ENCODE data around the gene LALBA.
"Not testable (repeated sequence)": the region's sequence is repeated elsewhere in the genome, so short reads cannot be mapped to it uniquely, and the experiment has no call there.

LALBA gene

GRCh38 chr12:48572326-48572725, 2.5 kb upstream of the LALBA start:
- H3K9ac ChIP-seq (ENCODE audit: low read depth, low read length), result no peak overlapping the region
- H3K27me3 ChIP-seq (ENCODE audit: control insufficient read depth, insufficient read depth, low read length), result peaks cover 9% of the 10 kb centered on the region
- no peak overlapping the region for H3K4me2 ChIP-seq (ENCODE audit: low read length)
- H3K4me1 ChIP-seq (ENCODE audit: control insufficient read depth, insufficient read depth, low read length), result no peaks in the 10 kb centered on the region
- no peaks in the 10 kb centered on the region for H3K9me3 ChIP-seq (replicated peaks; ENCODE audit: low read length)
- no peaks in the 10 kb centered on the region for H3K36me3 ChIP-seq (ENCODE audit: insufficient read depth, low read length)
- H3K4me3 ChIP-seq (ENCODE audit: low read length), result no peak overlapping the region

GRCh38 chr12:48567731-48568130, 2.1 kb downstream of the LALBA start:
- Histone ChIP-seq H3K4me1 (ENCODE audit: control insufficient read depth, insufficient read depth, low read length) (no peaks in the 10 kb centered on the region), H3K36me3 (ENCODE audit: insufficient read depth, low read length) (no peaks in the 10 kb centered on the region), H3K9ac (ENCODE audit: low read depth, low read length) (no peak overlapping the region), H3K9me3 (replicated peaks; ENCODE audit: low read length) (no peaks in the 10 kb centered on the region), H3K4me3 (ENCODE audit: low read length) (no peak overlapping the region), H3K27me3 (ENCODE audit: control insufficient read depth, insufficient read depth, low read length) (peaks cover 23% of the 10 kb centered on the region), H3K4me2 (ENCODE audit: low read length) (no peak overlapping the region)

GRCh38 chr12:48557919-48558318, 11.9 kb downstream of the LALBA start:
- Histone ChIP-seq H3K4me2 (ENCODE audit: low read length) (no peak overlapping the region), H3K27me3 (ENCODE audit: control insufficient read depth, insufficient read depth, low read length) (peaks cover 11% of the 10 kb centered on the region), H3K9me3 (replicated peaks; ENCODE audit: low read length) (no peaks in the 10 kb centered on the region), H3K4me3 (ENCODE audit: low read length) (no peak overlapping the region), H3K4me1 (ENCODE audit: control insufficient read depth, insufficient read depth, low read length) (no peaks in the 10 kb centered on the region), H3K36me3 (ENCODE audit: insufficient read depth, low read length) (no peaks in the 10 kb centered on the region), H3K9ac (ENCODE audit: low read depth, low read length) (no peak overlapping the region)

GRCh38 chr12:48556631-48557030, 13.2 kb downstream of the LALBA start:
- H3K4me1 ChIP-seq (ENCODE audit: control insufficient read depth, insufficient read depth, low read length), result no peaks in the 10 kb centered on the region
- H3K9me3 ChIP-seq (replicated peaks; ENCODE audit: low read length), result no peaks in the 10 kb centered on the region
- no peak overlapping the region for H3K4me3 ChIP-seq (ENCODE audit: low read length)
- H3K36me3 ChIP-seq (ENCODE audit: insufficient read depth, low read length), result no peaks in the 10 kb centered on the region
- H3K27me3 ChIP-seq (ENCODE audit: control insufficient read depth, insufficient read depth, low read length), result peaks cover 11% of the 10 kb centered on the region
- H3K4me2 ChIP-seq (ENCODE audit: low read length), result no peak overlapping the region
- no peak overlapping the region for H3K9ac ChIP-seq (ENCODE audit: low read depth, low read length)

GRCh38 chr12:48553666-48554343, 16.0 kb downstream of the LALBA start:
- H3K9me3 ChIP-seq (replicated peaks; ENCODE audit: low read length); H3K4me1 ChIP-seq (ENCODE audit: control insufficient read depth, insufficient read depth, low read length); H3K4me3 ChIP-seq (ENCODE audit: low read length); H3K4me2 ChIP-seq (ENCODE audit: low read length); H3K36me3 ChIP-seq (ENCODE audit: insufficient read depth, low read length); H3K9ac ChIP-seq (ENCODE audit: low read depth, low read length): not testable (repeated sequence)
- H3K27me3 ChIP-seq (ENCODE audit: control insufficient read depth, insufficient read depth, low read length), result peaks cover 11% of the 10 kb centered on the region

- not testable (repeated sequence) for H3K9me3 ChIP-seq (replicated peaks; ENCODE audit: low read length); H3K27me3 ChIP-seq (ENCODE audit: control insufficient read depth, insufficient read depth, low read length); H3K4me2 ChIP-seq (ENCODE audit: low read length)
Measured at GRCh38 chr12:48551636-48552035, 18.2 kb downstream of the LALBA start.

GRCh38 chr12:48547012-48547411, 22.8 kb downstream of the LALBA start:
- not testable (repeated sequence) for H3K4me1 ChIP-seq (ENCODE audit: control insufficient read depth, insufficient read depth, low read length); H3K4me2 ChIP-seq (ENCODE audit: low read length); H3K9ac ChIP-seq (ENCODE audit: low read depth, low read length); H3K4me3 ChIP-seq (ENCODE audit: low read length); H3K9me3 ChIP-seq (replicated peaks; ENCODE audit: low read length); H3K36me3 ChIP-seq (ENCODE audit: insufficient read depth, low read length)
- peaks cover 16% of the 10 kb centered on the region for H3K27me3 ChIP-seq (ENCODE audit: control insufficient read depth, insufficient read depth, low read length)

More at GRCh38 chr12:48551636-48552035, 18.2 kb downstream of the LALBA start:
- not testable (repeated sequence) for H3K36me3 ChIP-seq (ENCODE audit: insufficient read depth, low read length); H3K9ac ChIP-seq (ENCODE audit: low read depth, low read length); H3K4me3 ChIP-seq (ENCODE audit: low read length); H3K4me1 ChIP-seq (ENCODE audit: control insufficient read depth, insufficient read depth, low read length)

- Histone ChIP-seq H3K27me3 (ENCODE audit: control insufficient read depth, insufficient read depth, low read length) (peaks cover 22% of the 10 kb centered on the region), H3K4me2 (ENCODE audit: low read length) (no peak overlapping the region), H3K4me3 (ENCODE audit: low read length) (no peak overlapping the region), H3K9ac (ENCODE audit: low read depth, low read length) (no peak overlapping the region), H3K4me1 (ENCODE audit: control insufficient read depth, insufficient read depth, low read length) (no peaks in the 10 kb centered on the region), H3K9me3 (replicated peaks; ENCODE audit: low read length) (no peaks in the 10 kb centered on the region), H3K36me3 (ENCODE audit: insufficient read depth, low read length) (no peaks in the 10 kb centered on the region)
Measured at GRCh38 chr12:48545833-48546469, 23.9 kb downstream of the LALBA start.

- Histone ChIP-seq H3K4me3 (ENCODE audit: low read length) (no peak overlapping the region), H3K9me3 (replicated peaks; ENCODE audit: low read length) (no peaks in the 10 kb centered on the region), H3K27me3 (ENCODE audit: control insufficient read depth, insufficient read depth, low read length) (peaks cover 22% of the 10 kb centered on the region), H3K9ac (ENCODE audit: low read depth, low read length) (no peak overlapping the region), H3K4me1 (ENCODE audit: control insufficient read depth, insufficient read depth, low read length) (no peaks in the 10 kb centered on the region), H3K4me2 (ENCODE audit: low read length) (no peak overlapping the region), H3K36me3 (ENCODE audit: insufficient read depth, low read length) (no peaks in the 10 kb centered on the region)
Measured at GRCh38 chr12:48542300-48542928, 27.4 kb downstream of the LALBA start.

- H3K27me3 ChIP-seq (ENCODE audit: control insufficient read depth, insufficient read depth, low read length), result peaks cover 1% of the 10 kb centered on the region
- no peak overlapping the region for H3K9ac ChIP-seq (ENCODE audit: low read depth, low read length)
- no peak overlapping the region for H3K4me2 ChIP-seq (ENCODE audit: low read length)
- no peaks in the 10 kb centered on the region for H3K4me1 ChIP-seq (ENCODE audit: control insufficient read depth, insufficient read depth, low read length)
- H3K36me3 ChIP-seq (ENCODE audit: insufficient read depth, low read length), result no peaks in the 10 kb centered on the region
- H3K9me3 ChIP-seq (replicated peaks; ENCODE audit: low read length), result no peaks in the 10 kb centered on the region
- no peak overlapping the region for H3K4me3 ChIP-seq (ENCODE audit: low read length)
Measured at GRCh38 chr12:48536602-48537001, 33.2 kb downstream of the LALBA start.

GRCh38 chr12:48532601-48533000, 37.2 kb downstream of the LALBA start:
- Histone ChIP-seq H3K9ac (ENCODE audit: low read depth, low read length) (no peak overlapping the region), H3K4me2 (ENCODE audit: low read length) (no peak overlapping the region)

More at GRCh38 chr12:48532601-48533000, 37.2 kb downstream of the LALBA start:
- Histone ChIP-seq H3K4me1 (ENCODE audit: control insufficient read depth, insufficient read depth, low read length) (no peaks in the 10 kb centered on the region), H3K36me3 (ENCODE audit: insufficient read depth, low read length) (no peaks in the 10 kb centered on the region), H3K9me3 (replicated peaks; ENCODE audit: low read length) (no peaks in the 10 kb centered on the region), H3K27me3 (ENCODE audit: control insufficient read depth, insufficient read depth, low read length) (no peaks in the 10 kb centered on the region), H3K4me3 (ENCODE audit: low read length) (no peak overlapping the region)

Data from skeletal muscle satellite cell (primary cell).